ENCODE measurements around the gene SYT1. TPM values are rescaled to one million over a fixed set of nuclear protein-coding genes. Genes with fewer than 3 reads are reported as not detected.
A peak's percentile ranks its signal among the peaks of the same experiment; 100 is the strongest.

SYT1 gene
- total RNA-seq, 1 donor from 2014 or later: 0.79 TPM

- Histone ChIP-seq H3K36me3 (ENCODE audit: control insufficient read depth, insufficient read depth, low read length) (no peaks in the 10 kb centered on the region), H3K27me3 (ENCODE audit: control insufficient read depth, insufficient read depth, low read length) (no peaks in the 10 kb centered on the region), H3K4me3 (ENCODE audit: low read depth, low read length) (no peak overlapping the region)
- no peak for DNase-seq (ENCODE audit: low read depth)
- FAIRE-seq: no peak
- TF ChIP-seq CTCF (IDR thresholded peaks at IDR 0.05; ENCODE audit: insufficient read depth, low read length, severe bottlenecking): no peak
Observed at GRCh38 chr12:79433465-79434072, 569.0 kb downstream of the SYT1 start.

DNA sequence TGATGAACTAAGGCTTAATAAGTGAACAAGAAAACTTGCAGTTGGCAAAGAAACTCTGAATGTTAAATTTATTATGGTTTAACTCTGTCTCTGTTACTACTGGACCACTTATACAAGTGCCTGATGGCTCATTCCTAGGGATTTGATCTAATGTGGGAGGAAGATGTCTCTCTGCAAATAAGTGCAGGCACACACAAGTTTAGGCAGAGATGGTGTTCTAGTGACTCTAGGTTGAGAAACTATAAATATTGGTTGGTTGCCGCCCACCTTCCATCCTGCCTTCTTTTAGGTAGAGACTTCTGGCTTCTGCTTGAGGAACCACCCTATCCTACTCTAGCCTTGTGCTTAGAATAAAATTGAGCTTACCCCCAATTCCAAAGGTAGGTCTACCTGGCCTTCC, 570.0 kb downstream of the SYT1 start:
- H3K36me3 ChIP-seq (ENCODE audit: control insufficient read depth, insufficient read depth, low read length): no peaks in the 10 kb centered on the region
- no peak for TF ChIP-seq CTCF (IDR thresholded peaks at IDR 0.05; ENCODE audit: insufficient read depth, low read length, severe bottlenecking)
- FAIRE-seq: no peak
- no peak overlapping the region for H3K4me3 ChIP-seq (ENCODE audit: low read depth, low read length)
- DNase-seq (ENCODE audit: low read depth): peak; percentile 80
- no peaks in the 10 kb centered on the region for H3K27me3 ChIP-seq (ENCODE audit: control insufficient read depth, insufficient read depth, low read length)

GRCh38 chr12:79435742-79436141, 571.2 kb downstream of the SYT1 start:
- H3K36me3 ChIP-seq (ENCODE audit: control insufficient read depth, insufficient read depth, low read length): no peaks in the 10 kb centered on the region
- H3K4me3 ChIP-seq (ENCODE audit: low read depth, low read length): no peak overlapping the region
- H3K27me3 ChIP-seq (ENCODE audit: control insufficient read depth, insufficient read depth, low read length): no peaks in the 10 kb centered on the region
- FAIRE-seq: no peak
- DNase-seq (ENCODE audit: low read depth): peak; percentile 47
- no peak for TF ChIP-seq CTCF (IDR thresholded peaks at IDR 0.05; ENCODE audit: insufficient read depth, low read length, severe bottlenecking)

GRCh38 chr12:79438480-79439174, 574.1 kb downstream of the SYT1 start:
- no peak for TF ChIP-seq CTCF (IDR thresholded peaks at IDR 0.05; ENCODE audit: insufficient read depth, low read length, severe bottlenecking)
- FAIRE-seq (no peak), DNase-seq (ENCODE audit: low read depth) (peak; percentile 37)
- no peaks in the 10 kb centered on the region for H3K36me3 ChIP-seq (ENCODE audit: control insufficient read depth, insufficient read depth, low read length)
- H3K4me3 ChIP-seq (ENCODE audit: low read depth, low read length): no peak overlapping the region
- no peaks in the 10 kb centered on the region for H3K27me3 ChIP-seq (ENCODE audit: control insufficient read depth, insufficient read depth, low read length)

GRCh38 chr12:79439175-79439825, 574.7 kb downstream of the SYT1 start:
- TF ChIP-seq CTCF (IDR thresholded peaks at IDR 0.05; ENCODE audit: insufficient read depth, low read length, severe bottlenecking): no peak
- no peaks in the 10 kb centered on the region for H3K27me3 ChIP-seq (ENCODE audit: control insufficient read depth, insufficient read depth, low read length)
- no peaks in the 10 kb centered on the region for H3K36me3 ChIP-seq (ENCODE audit: control insufficient read depth, insufficient read depth, low read length)
- no peak overlapping the region for H3K4me3 ChIP-seq (ENCODE audit: low read depth, low read length)
- peak; percentile 46 for DNase-seq (ENCODE audit: low read depth)
- no peak for FAIRE-seq

Data from bronchial epithelial cell (primary cell).